ENCODE data around the gene GASK1A. TPM values are rescaled to one million over a fixed set of nuclear protein-coding genes. Genes with fewer than 3 reads are reported as not detected.

GASK1A gene
- total and polyA plus RNA-seq, 2 of the 4 experiments (the other 2 are of a cell fraction), result 0.18 to 0.19 TPM

GRCh38 chr3:43048470-43048869, 69.4 kb downstream of the GASK1A start:
- Histone ChIP-seq H3K9me3 (ENCODE audit: control insufficient read depth, insufficient read depth, low read length) (peaks cover 2% of the 10 kb centered on the region), H2BK120ac (ENCODE audit: low read depth, low read length) (no peak overlapping the region), H2BK15ac (ENCODE audit: low read depth, low read length) (no peak overlapping the region), H2AK5ac (ENCODE audit: low read depth, low read length) (no peak overlapping the region), H4K8ac (ENCODE audit: low read depth in 2 of 2, low read length in 2 of 2) (no peak overlapping the region), H3K9ac (ENCODE audit: low read depth, low read length) (no peak overlapping the region), H2AK9ac (replicated peaks; ENCODE audit: low read depth, low read length, poor library complexity) (no peak overlapping the region), H3K4me1 (ENCODE audit: control insufficient read depth, insufficient read depth, low read length) (no peaks in the 10 kb centered on the region), H2BK5ac (ENCODE audit: low read depth, low read length, poor library complexity, severe bottlenecking) (no peak overlapping the region), H2BK20ac (ENCODE audit: low read depth, low read length) (no peak overlapping the region), H4K91ac (ENCODE audit: insufficient read depth, low read depth, low read length) (no peak overlapping the region), H3K27ac (ENCODE audit: insufficient read depth, low read length) (no peak overlapping the region), H3K56ac (ENCODE audit: extremely low read depth, insufficient read depth, low read length) (no peak overlapping the region), H3K9me1 (ENCODE audit: insufficient read depth, low read length) (no peaks in the 10 kb centered on the region), H2AFZ (replicated peaks; ENCODE audit: low read length, poor library complexity) (no peak overlapping the region), H3K18ac (ENCODE audit: low read depth, low read length) (no peak overlapping the region), H3K23ac (ENCODE audit: low read depth, low read length) (no peak overlapping the region), H3K27me3 (ENCODE audit: control insufficient read depth, insufficient read depth, low read length) (no peaks in the 10 kb centered on the region; the same call in 1 of the 2 replicates), H3K4me2 (ENCODE audit: low read depth, low read length) (no peak overlapping the region), H3K14ac (replicated peaks; ENCODE audit: low read depth, low read length) (no peak overlapping the region), H3K79me1 (ENCODE audit: low read depth in 1 of 2, low read length in 2 of 2) (no peaks in the 10 kb centered on the region), H4K5ac (ENCODE audit: low read depth, low read length) (no peak overlapping the region), H3K36me3 (ENCODE audit: control insufficient read depth, insufficient read depth, low read length) (no peaks in the 10 kb centered on the region), H4K20me1 (ENCODE audit: insufficient read depth, low read length) (no peaks in the 10 kb centered on the region), H3K4me3 (ENCODE audit: insufficient read depth, low read depth, low read length) (no peak overlapping the region), H3K4ac (ENCODE audit: low read depth, low read length) (no peak overlapping the region)
- TF ChIP-seq RCOR1 (IDR thresholded peaks at IDR 0.05; ENCODE audit: insufficient replicate concordance, low read length) (no peak), NFE2L2 (IDR thresholded peaks at IDR 0.05; ENCODE audit: low read depth, low read length) (no peak), MAFK (IDR thresholded peaks at IDR 0.05; ENCODE audit: low read depth, low read length) (no peak), USF2 (IDR thresholded peaks at IDR 0.05; ENCODE audit: low read depth, low read length) (no peak), MXI1 (IDR thresholded peaks at IDR 0.05; ENCODE audit: borderline replicate concordance, low read depth, low read length) (no peak), POLR2A (IDR thresholded peaks at IDR 0.05; ENCODE audit: low read depth, low read length) (no peak), ELK1 (IDR thresholded peaks at IDR 0.05; ENCODE audit: borderline replicate concordance, low read depth, low read length) (no peak), CEBPB (IDR thresholded peaks at IDR 0.05; ENCODE audit: low read depth, low read length) (no peak), CHD1 (IDR thresholded peaks at IDR 0.05; ENCODE audit: low read depth, low read length) (no peak), RAD21 (IDR thresholded peaks at IDR 0.05; ENCODE audit: low read length) (no peak), FOS (IDR thresholded peaks at IDR 0.05; ENCODE audit: low read depth, low read length) (no peak), SMC3 (IDR thresholded peaks at IDR 0.05; ENCODE audit: low read depth, low read length) (no peak), MAZ (IDR thresholded peaks at IDR 0.05; ENCODE audit: borderline replicate concordance, low read depth, low read length) (no peak), RFX5 (IDR thresholded peaks at IDR 0.05; ENCODE audit: low read depth, low read length) (no peak), BHLHE40 (IDR thresholded peaks at IDR 0.05; ENCODE audit: low read depth, low read length) (no peak), CTCF (conservative IDR thresholded peaks at IDR 0.05; ENCODE audit: low read depth, low read length) (no peak)
- in situ Hi-C loops (cut with MboI; ENCODE audit: low sequenced_read_pairs), result no loop called here
- ChIA-PET CTCF (no interaction called here), POLR2A (ENCODE audit: unreplicated experiment) (no interaction called here)
- ATAC-seq (ENCODE audit: low read depth) (no peak), DNase-seq (no peak)
- intact Hi-C loops (cut with micrococcal nuclease), result no loop called here
- dilution Hi-C loops (cut with HindIII; ENCODE audit: low sequenced_read_pairs, unreplicated experiment), result no loop called here
- no TSS peak for BruUV-seq (replicated peaks)

All from IMR-90 (cell line).